ENCODE results near the gene DBT.

GRCh38 chr1:100284591-100284990, 35.0 kb upstream of the DBT start:
- TF ChIP-seq CTCF (IDR thresholded peaks at IDR 0.05; ENCODE audit: borderline replicate concordance, extremely low read depth, low read length, poor library complexity, severe bottlenecking) (no peak), EZH2 (IDR thresholded peaks at IDR 0.05; ENCODE audit: borderline replicate concordance, low read depth, low read length, severe bottlenecking) (no peak)
